PFSK-1 (cell line): ENCODE measurements around the gene CST9.

Experiments
- POLR2AphosphoS5 ChIP-seq: IDR thresholded peaks from 2 replicates; pipeline ENCODE4 v1.6.1; 2012; ENCODE audit warnings: low read depth, mild to moderate bottlenecking, control low read depth, low read length, moderate library complexity
- SIN3A ChIP-seq: IDR thresholded peaks from 2 replicates; pipeline ENCODE4 v1.6.1; 2012; ENCODE audit warnings: mild to moderate bottlenecking, low read length, moderate library complexity, borderline replicate concordance; ENCODE audit not compliant: insufficient read depth
- TAF1 ChIP-seq: IDR thresholded peaks from 2 replicates; pipeline ENCODE4 v1.6.1; 2012; ENCODE audit warnings: low read length, control low read depth, borderline replicate concordance; ENCODE audit not compliant: insufficient read depth

- TF ChIP-seq POLR2AphosphoS5 (no peak), TAF1 (no peak), SIN3A (no peak)
Measured at GRCh38 chr20:23647346-23647745, 41.6 kb upstream of the CST9 start.
